ENCODE data around the gene ADGRA3.
"Not testable (repeated sequence)": the region's sequence is repeated elsewhere in the genome, so short reads cannot be mapped to it uniquely, and the experiment has no call there.

Gene ADGRA3

DNA sequence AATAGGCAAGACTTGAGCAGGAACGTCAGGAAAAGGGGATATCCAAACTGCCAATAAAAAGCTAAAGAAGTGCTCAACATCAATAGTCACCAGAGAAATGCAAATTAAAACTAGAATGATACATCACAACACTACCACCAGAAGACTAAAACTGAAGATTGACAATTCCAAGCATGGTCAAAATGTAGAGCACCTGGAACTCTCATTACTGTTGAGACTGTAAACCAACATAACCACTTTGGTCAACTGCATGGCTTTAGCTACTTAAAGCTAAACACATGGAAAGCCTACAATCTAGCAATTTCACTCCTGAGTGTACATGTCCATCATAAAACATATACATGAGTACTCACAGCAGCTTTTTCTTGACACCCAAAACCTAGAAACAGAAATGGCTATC is 107.4 kb downstream of the ADGRA3 start:
- no peaks in the 10 kb centered on the region for H3K36me3 ChIP-seq (ENCODE audit: control insufficient read depth in 1 of 2, insufficient read depth in 2 of 2, low read length in 2 of 2)
- no peaks in the 10 kb centered on the region for H3K4me1 ChIP-seq (ENCODE audit: control insufficient read depth in 1 of 2, insufficient read depth in 2 of 2, low read length in 2 of 2)
- no peaks in the 10 kb centered on the region for H3K9me3 ChIP-seq (ENCODE audit: control insufficient read depth in 1 of 2, low read length in 2 of 2)
- no peak overlapping the region for H3K27ac ChIP-seq (ENCODE audit: low read length)
- no peaks in the 10 kb centered on the region for H3K27me3 ChIP-seq (ENCODE audit: low read depth, low read length)
- H3K4me3 ChIP-seq (ENCODE audit: low read depth in 1 of 2, low read length in 2 of 2), result no peak overlapping the region

DNA sequence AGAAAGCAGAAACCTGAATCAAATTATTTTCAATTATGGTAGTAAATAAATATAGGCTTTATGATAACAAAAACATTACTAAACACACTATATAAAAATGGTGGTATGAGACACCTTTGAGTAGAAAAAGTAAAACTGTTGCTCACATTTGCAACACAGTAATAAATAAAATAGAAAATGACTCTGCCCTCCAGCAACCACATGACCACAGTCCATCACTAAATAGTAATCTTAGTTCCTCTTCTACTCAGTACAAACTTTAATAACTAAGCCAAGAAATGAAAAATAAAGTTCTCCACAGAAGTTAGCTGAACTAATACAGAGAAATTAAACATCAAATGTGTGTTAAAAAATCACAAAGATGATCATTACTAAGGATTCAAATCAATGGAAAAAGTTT is 108.5 kb downstream of the ADGRA3 start:
- no peaks in the 10 kb centered on the region for H3K4me1 ChIP-seq (ENCODE audit: control insufficient read depth in 1 of 2, insufficient read depth in 2 of 2, low read length in 2 of 2)

DNA sequence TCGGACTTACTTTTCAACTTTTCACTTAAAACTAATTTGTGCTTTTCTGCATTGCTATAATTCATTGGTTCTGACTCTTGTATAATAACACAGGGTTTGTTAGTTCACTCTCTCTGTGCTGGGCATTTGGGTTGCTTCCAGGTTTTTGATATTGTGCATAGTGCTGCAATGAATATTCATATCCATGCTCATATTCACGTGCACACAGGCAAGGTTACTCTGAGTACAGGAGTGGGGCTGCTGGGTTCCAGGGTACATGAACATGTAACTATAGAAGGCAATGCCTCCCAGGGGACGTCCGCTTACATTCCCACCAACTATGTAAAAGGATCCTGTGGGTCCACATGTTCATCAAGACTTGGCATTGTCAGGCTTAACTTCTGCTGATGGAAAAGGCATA is 117.2 kb downstream of the ADGRA3 start:
- Histone ChIP-seq H3K27ac (ENCODE audit: low read length) (no peak overlapping the region), H3K4me3 (ENCODE audit: low read depth in 1 of 2, low read length in 2 of 2) (no peak overlapping the region), H3K4me1 (ENCODE audit: control insufficient read depth in 1 of 2, insufficient read depth in 2 of 2, low read length in 2 of 2) (no peaks in the 10 kb centered on the region), H3K36me3 (ENCODE audit: control insufficient read depth in 1 of 2, insufficient read depth in 2 of 2, low read length in 2 of 2) (peaks cover 0 to 11% of the 10 kb centered on the region in 2 donors), H3K9me3 (ENCODE audit: control insufficient read depth in 1 of 2, low read length in 2 of 2) (no peaks in the 10 kb centered on the region), H3K27me3 (ENCODE audit: low read depth, low read length) (no peaks in the 10 kb centered on the region)

More for the DNA sequence above, 108.5 kb downstream of the ADGRA3 start:
- no peak overlapping the region for H3K4me3 ChIP-seq (ENCODE audit: low read depth in 1 of 2, low read length in 2 of 2)
- no peak overlapping the region for H3K27ac ChIP-seq (ENCODE audit: low read length)
- peaks cover 0 to 3% of the 10 kb centered on the region in 2 donors for H3K36me3 ChIP-seq (ENCODE audit: control insufficient read depth in 1 of 2, insufficient read depth in 2 of 2, low read length in 2 of 2)
- no peaks in the 10 kb centered on the region for H3K27me3 ChIP-seq (ENCODE audit: low read depth, low read length)
- no peaks in the 10 kb centered on the region for H3K9me3 ChIP-seq (ENCODE audit: control insufficient read depth in 1 of 2, low read length in 2 of 2)

DNA sequence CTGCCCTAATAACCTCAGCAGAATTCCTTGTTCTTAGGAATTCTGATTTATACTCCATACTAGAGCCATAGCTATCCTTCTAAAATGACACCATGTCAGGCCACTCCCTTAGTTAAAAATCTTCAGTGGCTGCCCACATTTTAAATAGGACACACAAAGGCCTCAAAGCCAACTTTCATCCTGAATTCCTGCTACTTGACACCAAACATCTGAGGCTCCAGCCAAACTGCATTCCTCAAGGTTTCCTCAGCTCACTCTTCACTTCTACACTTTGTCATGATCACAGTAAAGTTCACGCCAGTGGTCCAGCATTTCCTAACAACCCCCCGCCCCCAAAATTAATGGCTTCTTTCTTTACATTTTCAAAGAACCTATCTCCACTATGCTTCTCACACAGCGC is 124.3 kb downstream of the ADGRA3 start:
- no peak overlapping the region for H3K4me3 ChIP-seq (ENCODE audit: low read depth in 1 of 2, low read length in 2 of 2)
- H3K36me3 ChIP-seq (ENCODE audit: control insufficient read depth in 1 of 2, insufficient read depth in 2 of 2, low read length in 2 of 2), result peaks cover 8 to 15% of the 10 kb centered on the region in 2 donors
- H3K27ac ChIP-seq (ENCODE audit: low read length), result no peak overlapping the region
- no peaks in the 10 kb centered on the region for H3K27me3 ChIP-seq (ENCODE audit: low read depth, low read length)
- H3K9me3 ChIP-seq (ENCODE audit: control insufficient read depth in 1 of 2, low read length in 2 of 2), result no peaks in the 10 kb centered on the region
- no peaks in the 10 kb centered on the region for H3K4me1 ChIP-seq (ENCODE audit: control insufficient read depth in 1 of 2, insufficient read depth in 2 of 2, low read length in 2 of 2)

DNA sequence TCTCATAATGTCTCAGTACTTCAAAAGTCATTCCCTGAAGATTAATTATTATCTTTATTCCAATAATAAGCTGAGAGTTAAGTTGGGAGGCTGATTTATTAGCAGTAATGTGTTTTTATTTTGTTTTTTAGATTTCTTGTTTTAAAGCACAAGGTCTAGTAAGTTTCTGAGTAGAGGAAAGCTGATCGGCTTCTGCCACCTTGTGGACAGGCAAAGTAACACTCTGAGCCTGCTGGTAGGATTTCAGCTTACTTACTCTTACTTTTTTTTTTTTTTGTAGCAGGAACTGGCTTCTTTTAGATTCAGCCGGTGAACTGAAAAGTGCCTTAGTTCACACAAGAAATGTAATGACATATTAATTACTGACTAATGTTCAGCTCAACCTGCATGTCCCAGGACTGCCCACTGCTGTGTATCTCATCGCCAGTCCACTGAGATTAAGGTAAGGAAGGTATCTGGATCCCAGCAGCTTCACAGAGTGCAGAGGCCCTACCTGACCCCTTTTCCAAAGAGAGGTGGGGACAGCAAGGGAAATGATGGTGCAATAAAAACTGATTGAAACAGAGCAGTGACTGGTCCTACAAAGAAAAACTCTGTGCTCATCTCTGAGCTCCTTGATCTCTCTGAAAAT is 126.5 kb downstream of the ADGRA3 start:
- H3K36me3 ChIP-seq (ENCODE audit: control insufficient read depth in 1 of 2, insufficient read depth in 2 of 2, low read length in 2 of 2), result peaks cover 8 to 15% of the 10 kb centered on the region in 2 donors
- no peaks in the 10 kb centered on the region for H3K27me3 ChIP-seq (ENCODE audit: low read depth, low read length)
- H3K4me3 ChIP-seq (ENCODE audit: low read depth in 1 of 2, low read length in 2 of 2), result no peak overlapping the region
- no peaks in the 10 kb centered on the region for H3K4me1 ChIP-seq (ENCODE audit: control insufficient read depth in 1 of 2, insufficient read depth in 2 of 2, low read length in 2 of 2)
- no peaks in the 10 kb centered on the region for H3K9me3 ChIP-seq (ENCODE audit: control insufficient read depth in 1 of 2, low read length in 2 of 2)
- no peak overlapping the region for H3K27ac ChIP-seq (ENCODE audit: low read length)

DNA sequence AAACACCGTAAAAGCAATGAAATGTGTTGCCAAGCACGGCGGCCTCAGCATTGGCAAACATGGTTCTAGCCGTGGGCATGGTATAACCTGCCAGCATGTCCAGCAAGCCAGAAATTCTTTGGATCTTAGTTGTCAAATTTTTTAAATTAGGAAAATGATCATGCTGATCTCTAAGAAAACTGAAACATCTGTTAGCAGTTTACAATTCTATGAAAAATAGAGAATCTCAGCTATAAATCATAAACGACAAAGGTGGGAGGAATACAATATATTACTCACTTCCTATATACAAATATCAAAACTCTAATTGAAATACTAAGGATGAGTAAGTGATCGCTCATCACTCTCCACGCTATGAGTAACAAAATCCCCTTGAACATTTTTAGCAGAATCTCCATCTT is 130.3 kb downstream of the ADGRA3 start:
- H3K4me1 ChIP-seq (ENCODE audit: control insufficient read depth in 1 of 2, insufficient read depth in 2 of 2, low read length in 2 of 2), result no peaks in the 10 kb centered on the region
- no peaks in the 10 kb centered on the region for H3K9me3 ChIP-seq (ENCODE audit: control insufficient read depth in 1 of 2, low read length in 2 of 2)
- no peaks in the 10 kb centered on the region for H3K27me3 ChIP-seq (ENCODE audit: low read depth, low read length)
- H3K36me3 ChIP-seq (ENCODE audit: control insufficient read depth in 1 of 2, insufficient read depth in 2 of 2, low read length in 2 of 2), result peaks cover 8 to 20% of the 10 kb centered on the region in 2 donors
- H3K4me3 ChIP-seq (ENCODE audit: low read depth in 1 of 2, low read length in 2 of 2), result no peak overlapping the region
- no peak overlapping the region for H3K27ac ChIP-seq (ENCODE audit: low read length)

DNA sequence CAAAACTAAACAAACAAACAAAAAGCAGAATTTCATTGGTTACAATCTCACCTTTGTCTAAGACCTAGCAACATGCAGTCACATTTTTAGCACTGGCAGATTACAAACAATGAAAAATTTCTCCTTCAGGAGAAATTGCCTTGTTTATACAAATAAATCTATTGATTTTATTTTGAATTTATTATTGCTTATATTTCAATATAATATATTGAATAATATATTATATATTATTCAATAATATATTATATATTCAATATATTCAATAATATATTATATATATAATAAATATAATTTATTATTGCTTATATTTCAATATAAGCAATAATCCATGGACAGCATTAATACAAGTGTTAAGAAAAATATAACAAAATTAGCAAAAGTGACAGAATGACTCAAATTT is 131.7 kb downstream of the ADGRA3 start:
- H3K9me3 ChIP-seq (ENCODE audit: control insufficient read depth in 1 of 2, low read length in 2 of 2), result no peaks in the 10 kb centered on the region
- H3K27me3 ChIP-seq (ENCODE audit: low read depth, low read length), result no peaks in the 10 kb centered on the region
- H3K27ac ChIP-seq (ENCODE audit: low read length), result no peak overlapping the region
- H3K4me3 ChIP-seq (ENCODE audit: low read depth in 1 of 2, low read length in 2 of 2), result no peak overlapping the region
- peaks cover 8 to 20% of the 10 kb centered on the region in 2 donors for H3K36me3 ChIP-seq (ENCODE audit: control insufficient read depth in 1 of 2, insufficient read depth in 2 of 2, low read length in 2 of 2)
- H3K4me1 ChIP-seq (ENCODE audit: control insufficient read depth in 1 of 2, insufficient read depth in 2 of 2, low read length in 2 of 2), result no peaks in the 10 kb centered on the region

DNA sequence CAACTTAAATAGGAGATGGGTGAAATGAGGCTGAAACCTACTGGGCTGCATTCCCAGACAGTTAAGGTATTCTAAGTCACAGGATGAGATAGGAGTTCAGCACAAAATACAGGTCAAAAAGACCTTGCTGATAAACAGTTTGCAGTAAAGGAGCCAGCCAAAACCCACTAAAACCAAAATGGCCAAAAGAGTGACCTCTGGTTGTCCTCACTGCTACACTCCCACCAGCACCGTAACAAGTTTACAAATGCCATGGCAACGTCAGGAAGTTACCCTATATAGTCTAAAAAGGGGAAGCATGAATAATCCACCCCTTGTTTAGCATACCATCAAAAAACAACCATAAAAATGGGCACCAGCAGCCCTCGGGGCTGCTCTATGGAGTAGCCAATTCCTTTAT is 133.7 kb downstream of the ADGRA3 start:
- H3K4me1 ChIP-seq (ENCODE audit: control insufficient read depth in 1 of 2, insufficient read depth in 2 of 2, low read length in 2 of 2); H3K9me3 ChIP-seq (ENCODE audit: control insufficient read depth in 1 of 2, low read length in 2 of 2); H3K27me3 ChIP-seq (ENCODE audit: low read depth, low read length); H3K4me3 ChIP-seq (ENCODE audit: low read depth in 1 of 2, low read length in 2 of 2); H3K36me3 ChIP-seq (ENCODE audit: control insufficient read depth in 1 of 2, insufficient read depth in 2 of 2, low read length in 2 of 2); H3K27ac ChIP-seq (ENCODE audit: low read length): not testable (repeated sequence)

DNA sequence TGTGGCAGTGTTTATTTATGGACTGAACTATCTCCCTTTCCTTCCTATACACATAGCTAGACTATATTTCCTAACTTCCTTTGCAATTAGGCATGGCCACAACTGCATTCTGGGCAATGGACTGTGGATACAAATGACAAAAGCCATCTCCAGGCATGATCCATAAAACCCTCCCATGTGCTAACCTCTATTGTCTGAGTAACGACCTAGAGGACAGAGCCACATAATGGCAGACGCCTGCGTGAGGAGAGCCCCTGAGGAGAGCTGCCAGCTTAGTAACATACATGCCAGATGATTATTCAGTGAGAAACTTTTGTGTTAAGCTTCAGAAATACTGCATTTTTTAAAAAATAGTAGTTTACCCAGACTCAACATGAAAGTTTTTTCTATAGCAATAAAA is 142.9 kb downstream of the ADGRA3 start:
- no peaks in the 10 kb centered on the region for H3K27me3 ChIP-seq (ENCODE audit: low read depth, low read length)
- no peaks in the 10 kb centered on the region for H3K36me3 ChIP-seq (ENCODE audit: control insufficient read depth in 1 of 2, insufficient read depth in 2 of 2, low read length in 2 of 2)
- no peaks in the 10 kb centered on the region for H3K4me1 ChIP-seq (ENCODE audit: control insufficient read depth in 1 of 2, insufficient read depth in 2 of 2, low read length in 2 of 2)
- no peak overlapping the region for H3K4me3 ChIP-seq (ENCODE audit: low read depth in 1 of 2, low read length in 2 of 2)
- H3K27ac ChIP-seq (ENCODE audit: low read length), result no peak overlapping the region
- H3K9me3 ChIP-seq (ENCODE audit: control insufficient read depth in 1 of 2, low read length in 2 of 2), result no peaks in the 10 kb centered on the region

DNA sequence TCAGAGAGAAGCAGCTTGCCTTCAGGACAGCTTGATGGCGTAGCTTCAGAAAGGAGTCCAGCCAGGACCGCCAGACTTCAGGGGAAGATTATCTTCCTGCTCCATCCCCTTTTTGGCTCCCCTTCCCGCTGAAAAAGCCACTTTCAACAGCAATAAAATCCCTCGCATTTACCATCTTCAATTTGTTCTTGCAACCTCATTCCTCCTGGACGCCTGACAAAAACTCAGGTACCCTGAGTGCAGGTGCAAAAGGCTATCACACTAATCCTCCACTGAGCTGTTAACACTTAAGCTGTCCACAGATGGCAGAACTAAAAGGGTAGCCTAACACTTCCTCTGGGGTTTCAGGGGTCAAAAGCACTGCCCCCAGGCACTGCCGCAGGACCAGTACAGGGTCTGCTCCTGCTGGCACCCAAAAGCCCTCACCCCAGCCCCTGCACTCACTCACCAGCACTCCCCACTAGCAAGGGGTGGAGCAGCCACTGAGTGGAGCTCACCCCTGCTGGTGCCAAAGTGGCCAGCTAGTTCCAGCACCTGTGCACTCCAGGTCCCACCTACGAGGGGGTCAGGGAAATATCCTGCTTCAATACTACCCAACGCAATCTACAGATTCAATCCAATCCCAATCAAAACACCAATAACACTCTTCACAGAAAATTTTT is 145.8 kb downstream of the ADGRA3 start:
- H3K9me3 ChIP-seq (ENCODE audit: control insufficient read depth in 1 of 2, low read length in 2 of 2), result no peaks in the 10 kb centered on the region
- no peaks in the 10 kb centered on the region for H3K36me3 ChIP-seq (ENCODE audit: control insufficient read depth in 1 of 2, insufficient read depth in 2 of 2, low read length in 2 of 2)
- no peaks in the 10 kb centered on the region for H3K27me3 ChIP-seq (ENCODE audit: low read depth, low read length)
- H3K4me1 ChIP-seq (ENCODE audit: control insufficient read depth in 1 of 2, insufficient read depth in 2 of 2, low read length in 2 of 2), result no peaks in the 10 kb centered on the region
- H3K27ac ChIP-seq (ENCODE audit: low read length), result no peak overlapping the region
- H3K4me3 ChIP-seq (ENCODE audit: low read depth in 1 of 2, low read length in 2 of 2), result no peak overlapping the region

DNA sequence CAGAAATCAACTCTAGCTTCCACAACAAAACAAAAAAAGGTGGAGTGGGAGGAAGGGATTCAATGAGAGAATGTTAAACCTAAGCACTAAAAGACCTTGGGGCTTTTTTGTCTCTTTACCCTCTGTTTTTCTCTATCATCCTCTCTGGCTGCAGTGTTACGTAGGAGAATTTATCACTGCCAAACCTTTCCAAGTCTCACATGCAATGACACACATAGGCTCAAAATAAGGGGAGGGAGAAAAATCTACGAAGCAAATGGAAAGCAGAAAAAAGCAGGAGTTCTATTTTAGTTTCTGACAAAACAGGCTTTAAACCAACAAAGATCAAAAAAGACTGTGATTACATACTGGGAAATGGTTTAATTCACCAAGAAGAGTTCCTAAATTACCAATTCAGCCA is 152.1 kb downstream of the ADGRA3 start:
- Histone ChIP-seq H3K9me3 (ENCODE audit: control insufficient read depth in 1 of 2, low read length in 2 of 2) (peaks cover 0 to 3% of the 10 kb centered on the region in 2 donors), H3K27me3 (ENCODE audit: low read depth, low read length) (no peaks in the 10 kb centered on the region), H3K4me3 (ENCODE audit: low read depth in 1 of 2, low read length in 2 of 2) (no peak overlapping the region), H3K27ac (ENCODE audit: low read length) (no peak overlapping the region), H3K36me3 (ENCODE audit: control insufficient read depth in 1 of 2, insufficient read depth in 2 of 2, low read length in 2 of 2) (no peaks in the 10 kb centered on the region), H3K4me1 (ENCODE audit: control insufficient read depth in 1 of 2, insufficient read depth in 2 of 2, low read length in 2 of 2) (no peaks in the 10 kb centered on the region)

DNA sequence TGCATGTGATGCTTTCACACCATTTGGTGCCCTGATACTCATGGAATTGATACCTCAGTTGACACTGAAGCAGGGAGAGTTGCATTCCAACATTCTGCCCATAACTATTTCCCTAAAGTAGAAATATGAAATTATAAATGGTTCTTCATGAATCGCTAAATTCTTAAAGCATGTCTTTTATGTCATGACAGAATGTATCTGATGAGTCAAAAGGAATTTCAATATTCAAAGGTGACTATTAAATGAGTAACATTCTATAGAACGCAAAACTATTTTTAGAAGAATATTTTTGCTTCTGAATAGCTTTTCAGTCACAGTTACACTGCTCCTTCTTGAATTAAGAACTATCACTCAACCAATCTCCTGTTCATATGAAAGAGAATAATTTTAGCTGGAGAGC is 152.8 kb downstream of the ADGRA3 start:
- Histone ChIP-seq H3K9me3 (ENCODE audit: control insufficient read depth in 1 of 2, low read length in 2 of 2) (peaks cover 0 to 3% of the 10 kb centered on the region in 2 donors), H3K4me1 (ENCODE audit: control insufficient read depth in 1 of 2, insufficient read depth in 2 of 2, low read length in 2 of 2) (no peaks in the 10 kb centered on the region), H3K4me3 (ENCODE audit: low read depth in 1 of 2, low read length in 2 of 2) (no peak overlapping the region), H3K27me3 (ENCODE audit: low read depth, low read length) (no peaks in the 10 kb centered on the region), H3K36me3 (ENCODE audit: control insufficient read depth in 1 of 2, insufficient read depth in 2 of 2, low read length in 2 of 2) (no peaks in the 10 kb centered on the region), H3K27ac (ENCODE audit: low read length) (no peak overlapping the region)

Data from muscle layer of duodenum (tissue), 2 donors.